ENCODE results near the gene ETV3. TPM values are rescaled to one million over a fixed set of nuclear protein-coding genes. Genes with fewer than 3 reads are reported as not detected.

Gene ETV3
- total and polyA plus RNA-seq, 2 donors (not counting 1 experiment from before 2014, with no cell fraction given): 9.9 to 11.4 TPM

- peaks cover 24% of the 10 kb centered on the region for H3K79me2 ChIP-seq (ENCODE audit: control insufficient read depth, insufficient read depth, low read length)
- H3K36me3 ChIP-seq (ENCODE audit: control insufficient read depth, insufficient read depth, low read length): peaks cover 9% of the 10 kb centered on the region
- H3K4me3 ChIP-seq (replicated peaks in 1 of 4; ENCODE audit: control extremely low read depth in 1 of 4, insufficient read depth in 1 of 4, low read depth in 3 of 4, low read length in 4 of 4): no peak overlapping the region
Measured at GRCh38 chr1:157132111-157132510, 6.1 kb downstream of the ETV3 start.

GRCh38 chr1:157131281-157131680, 6.9 kb downstream of the ETV3 start:
- Histone ChIP-seq H3K4me3 (replicated peaks in 1 of 4; ENCODE audit: control extremely low read depth in 1 of 4, insufficient read depth in 1 of 4, low read depth in 3 of 4, low read length in 4 of 4) (no peak overlapping the region), H2AFZ (ENCODE audit: low read length) (no peak overlapping the region), H3K27me3 (ENCODE audit: control insufficient read depth, insufficient read depth, low read length) (no peaks in the 10 kb centered on the region), H3K9me3 (ENCODE audit: control insufficient read depth, insufficient read depth, low read depth, low read length) (no peaks in the 10 kb centered on the region), H4K20me1 (ENCODE audit: control insufficient read depth, extremely low read depth, insufficient read depth, low read length) (no peaks in the 10 kb centered on the region), H3K79me2 (ENCODE audit: control insufficient read depth, insufficient read depth, low read length) (peaks cover 16% of the 10 kb centered on the region), H3K27ac (ENCODE audit: insufficient read depth, low read length) (no peak overlapping the region), H3K4me2 (ENCODE audit: extremely low read depth, insufficient read depth, low read length) (no peak overlapping the region), H3K4me1 (ENCODE audit: control insufficient read depth, extremely low read depth, insufficient read depth, low read length) (peaks cover 4% of the 10 kb centered on the region), H3K9ac (ENCODE audit: insufficient read depth, low read length) (no peak overlapping the region), H3K36me3 (ENCODE audit: control insufficient read depth, insufficient read depth, low read length) (peaks cover 9% of the 10 kb centered on the region)
- TF ChIP-seq CTCF (conservative IDR thresholded peaks at IDR 0.05 in 1 of 2, IDR thresholded peaks at IDR 0.05 in 1 of 2; ENCODE audit: low read depth in 1 of 2, low read length in 2 of 2): no peak
- no peak for TF ChIP-seq EZH2 (IDR thresholded peaks at IDR 0.05; ENCODE audit: low read length, missing control alignments)
- no peak for DNase-seq (ENCODE audit: low read depth in 2 of 2)

More at GRCh38 chr1:157132111-157132510, 6.1 kb downstream of the ETV3 start:
- TF ChIP-seq CTCF (conservative IDR thresholded peaks at IDR 0.05 in 1 of 2, IDR thresholded peaks at IDR 0.05 in 1 of 2; ENCODE audit: low read depth in 1 of 2, low read length in 2 of 2): no peak
- no peak for TF ChIP-seq EZH2 (IDR thresholded peaks at IDR 0.05; ENCODE audit: low read length, missing control alignments)
- H3K27me3 ChIP-seq (ENCODE audit: control insufficient read depth, insufficient read depth, low read length): no peaks in the 10 kb centered on the region
- H2AFZ ChIP-seq (ENCODE audit: low read length): no peak overlapping the region
- H4K20me1 ChIP-seq (ENCODE audit: control insufficient read depth, extremely low read depth, insufficient read depth, low read length): no peaks in the 10 kb centered on the region
- H3K9me3 ChIP-seq (ENCODE audit: control insufficient read depth, insufficient read depth, low read depth, low read length): no peaks in the 10 kb centered on the region
- no peak for DNase-seq (ENCODE audit: low read depth in 2 of 2)
- no peak overlapping the region for H3K27ac ChIP-seq (ENCODE audit: insufficient read depth, low read length)
- H3K9ac ChIP-seq (ENCODE audit: insufficient read depth, low read length): no peak overlapping the region
- H3K4me2 ChIP-seq (ENCODE audit: extremely low read depth, insufficient read depth, low read length): no peak overlapping the region
- H3K4me1 ChIP-seq (ENCODE audit: control insufficient read depth, extremely low read depth, insufficient read depth, low read length): peaks cover 8% of the 10 kb centered on the region

- no peak for DNase-seq (ENCODE audit: low read depth in 2 of 2)
- Histone ChIP-seq H3K27ac (ENCODE audit: insufficient read depth, low read length) (no peak overlapping the region), H3K4me1 (ENCODE audit: control insufficient read depth, extremely low read depth, insufficient read depth, low read length) (no peaks in the 10 kb centered on the region), H3K27me3 (ENCODE audit: control insufficient read depth, insufficient read depth, low read length) (no peaks in the 10 kb centered on the region), H2AFZ (ENCODE audit: low read length) (no peak overlapping the region), H3K4me3 (replicated peaks in 1 of 4; ENCODE audit: control extremely low read depth in 1 of 4, insufficient read depth in 1 of 4, low read depth in 3 of 4, low read length in 4 of 4) (no peak overlapping the region), H3K36me3 (ENCODE audit: control insufficient read depth, insufficient read depth, low read length) (peaks cover 11% of the 10 kb centered on the region), H3K9ac (ENCODE audit: insufficient read depth, low read length) (no peak overlapping the region), H3K4me2 (ENCODE audit: extremely low read depth, insufficient read depth, low read length) (no peak overlapping the region), H3K79me2 (ENCODE audit: control insufficient read depth, insufficient read depth, low read length) (no peaks in the 10 kb centered on the region), H4K20me1 (ENCODE audit: control insufficient read depth, extremely low read depth, insufficient read depth, low read length) (no peaks in the 10 kb centered on the region), H3K9me3 (ENCODE audit: control insufficient read depth, insufficient read depth, low read depth, low read length) (no peaks in the 10 kb centered on the region)
- TF ChIP-seq CTCF (conservative IDR thresholded peaks at IDR 0.05 in 1 of 2, IDR thresholded peaks at IDR 0.05 in 1 of 2; ENCODE audit: low read depth in 1 of 2, low read length in 2 of 2) (no peak), EZH2 (IDR thresholded peaks at IDR 0.05; ENCODE audit: low read length, missing control alignments) (no peak)
Measured at GRCh38 chr1:157124855-157125254, 13.3 kb downstream of the ETV3 start.
